Neural cell (in vitro differentiated cells): ENCODE measurements around the gene STXBP5. TPM values are rescaled to one million over a fixed set of nuclear protein-coding genes. Genes with fewer than 3 reads are reported as not detected.

Source experiments
- H2AFZ ChIP-seq: fragments of 200-600, 300-800 bp; sonication (generic), shearing (Covaris generic); 2 replicates; pipeline ENCODE4 v1.6.0; 2014; ENCODE audit warnings: low read depth, mild to moderate bottlenecking, antibody characterized with exemption, low read length, moderate library complexity
- H3F3A ChIP-seq: fragments of 200-600 bp; shearing (Covaris generic); 2 replicates; pipeline ENCODE4 v1.6.1; 2016; ENCODE audit warnings: mild to moderate bottlenecking, moderate library complexity, mixed read lengths, antibody characterized with exemption, low read length; ENCODE audit not compliant: insufficient read depth, poor library complexity, severe bottlenecking
- H3K27ac ChIP-seq: fragments of 200-600, 300-800 bp; sonication (generic), shearing (Covaris generic); 2 replicates; pipeline ENCODE4 v1.5.1; 2014; ENCODE audit warnings: mild to moderate bottlenecking, low read length, moderate library complexity
- H3K27me3 ChIP-seq: fragments of 300-800, 200-600 bp; sonication (generic), shearing (Covaris generic); 2 replicates; pipeline ENCODE4 v1.6.0; 2014; ENCODE audit warnings: mild to moderate bottlenecking, low read depth, low read length, moderate library complexity; ENCODE audit not compliant: insufficient read depth
- H3K36me3 ChIP-seq: fragments of 300-800, 200-600 bp; sonication (generic), shearing (Covaris generic); 2 replicates; pipeline ENCODE4 v1.5.1; 2014; ENCODE audit warnings: mild to moderate bottlenecking, antibody characterized with exemption, low read length, moderate library complexity; ENCODE audit not compliant: insufficient read depth
- H3K4me2 ChIP-seq: fragments of 300-800, 200-600 bp; sonication (generic), shearing (Covaris generic); 2 replicates; pipeline ENCODE4 v1.6.0; 2014; ENCODE audit warnings: mild to moderate bottlenecking, low read length
- H3K4me3 ChIP-seq: fragments of 300-800, 200-600 bp; sonication (generic), shearing (Covaris generic); 2 replicates; pipeline ENCODE4 v1.5.1; 2014; ENCODE audit warnings: mild to moderate bottlenecking, low read length, moderate library complexity
- H3K79me2 ChIP-seq: fragments of 200-600 bp; shearing (Covaris generic); replicated peaks from 2 replicates; pipeline ENCODE4 v1.6.0; 2014; ENCODE audit warnings: mild to moderate bottlenecking, low read length, moderate library complexity; ENCODE audit not compliant: insufficient read depth
- H3K9ac ChIP-seq: fragments of 300-800, 200-600 bp; sonication (generic), shearing (Covaris generic); 2 replicates; pipeline ENCODE4 v1.6.1; 2016; ENCODE audit warnings: mild to moderate bottlenecking, low read length, mixed read lengths
- H3K9me2 ChIP-seq: fragments of 200-600 bp; shearing (Covaris generic); 2 replicates; pipeline ENCODE4 v1.6.1; 2016; ENCODE audit warnings: mild to moderate bottlenecking, low read length, mixed read lengths; ENCODE audit not compliant: insufficient read depth
- H3K9me3 ChIP-seq: fragments of 200-600, 300-800 bp; sonication (generic), shearing (Covaris generic); 2 replicates; pipeline ENCODE4 v1.6.1; 2016; ENCODE audit warnings: mild to moderate bottlenecking, mixed run types, low read length, moderate library complexity, mixed read lengths
- H4K20me1 ChIP-seq: fragments of 200-600 bp; shearing (Covaris generic); 2 replicates; pipeline ENCODE4 v1.6.1; 2016; ENCODE audit warnings: mild to moderate bottlenecking, mixed run types; ENCODE audit not compliant: insufficient read depth
- CTCF ChIP-seq: fragments of 450-650 bp; IDR thresholded peaks from 2 replicates; pipeline ENCODE4 v1.5.1; 2014; ENCODE audit warnings: antibody characterized with exemption, mild to moderate bottlenecking, moderate library complexity; ENCODE audit not compliant: poor library complexity, severe bottlenecking
- EP300 ChIP-seq: fragments of 450-650 bp; conservative IDR thresholded peaks from 2 replicates; pipeline ENCODE4 v1.6.1; 2014; ENCODE audit warnings: antibody characterized with exemption, mild to moderate bottlenecking, moderate library complexity; ENCODE audit not compliant: poor library complexity, severe bottlenecking
- EZH2 ChIP-seq: fragments of 200-600, 300-800 bp; shearing (Covaris generic), sonication (generic); IDR thresholded peaks from 2 replicates; pipeline ENCODE4 v1.6.1; 2014; ENCODE audit warnings: antibody characterized with exemption, low read length, borderline replicate concordance, mild to moderate bottlenecking; ENCODE audit not compliant: insufficient read depth, poor library complexity, severe bottlenecking
- MXI1 ChIP-seq: fragments of 450-650 bp; conservative IDR thresholded peaks from 2 replicates; pipeline ENCODE4 v1.6.1; 2014; ENCODE audit warnings: antibody characterized with exemption, mild to moderate bottlenecking; ENCODE audit not compliant: poor library complexity, severe bottlenecking
- POLR2AphosphoS5 ChIP-seq: IDR thresholded peaks from 2 replicates; pipeline ENCODE4 v1.6.1; 2012
- RAD21 ChIP-seq: fragments of 450-650 bp; conservative IDR thresholded peaks from 2 replicates; pipeline ENCODE4 v1.6.1; 2014; ENCODE audit warnings: antibody characterized with exemption, mild to moderate bottlenecking, moderate library complexity
- SMC3 ChIP-seq: fragments of 450-650 bp; conservative IDR thresholded peaks from 2 replicates; pipeline ENCODE4 v1.6.1; 2014; ENCODE audit warnings: antibody characterized with exemption, mild to moderate bottlenecking, moderate library complexity; ENCODE audit not compliant: poor library complexity
- TAF1 ChIP-seq: IDR thresholded peaks from 2 replicates; pipeline ENCODE4 v1.6.1; 2012; ENCODE audit warnings: low read depth
- polyA plus RNA-seq: library from polyadenylated mRNA; depleted of rRNA; stranded (reverse); fragments of >200 nt; gene quantifications from 2 replicates; pipeline ENCODE4 v1.2.3, GENCODE V29; 2014
- TF ChIP-seq, protein P1 (sequence below): IDR thresholded peaks from 2 replicates; pipeline ENCODE4 v1.6.1; 2012; ENCODE audit warnings: borderline replicate concordance

The STXBP5 gene
- polyA plus RNA-seq, 1 donor from 2014 or later: 56.4 TPM

GRCh38 chr6:147384029-147384428 lies 179.8 kb downstream of the STXBP5 start:
- Histone ChIP-seq H4K20me1 (no peaks in the 10 kb centered on the region), H2AFZ (no peak overlapping the region), H3K9me3 (no peaks in the 10 kb centered on the region), H3K36me3 (no peaks in the 10 kb centered on the region), H3K4me2 (no peak overlapping the region), H3K79me2 (no peaks in the 10 kb centered on the region), H3K9ac (no peak overlapping the region), H3K4me3 (no peak overlapping the region), H3K27me3 (no peaks in the 10 kb centered on the region), H3K9me2 (no peaks in the 10 kb centered on the region), H3K27ac (no peak overlapping the region), H3F3A (no peaks in the 10 kb centered on the region)
- TF ChIP-seq EP300: no peak
- TF ChIP-seq, protein P1, sequence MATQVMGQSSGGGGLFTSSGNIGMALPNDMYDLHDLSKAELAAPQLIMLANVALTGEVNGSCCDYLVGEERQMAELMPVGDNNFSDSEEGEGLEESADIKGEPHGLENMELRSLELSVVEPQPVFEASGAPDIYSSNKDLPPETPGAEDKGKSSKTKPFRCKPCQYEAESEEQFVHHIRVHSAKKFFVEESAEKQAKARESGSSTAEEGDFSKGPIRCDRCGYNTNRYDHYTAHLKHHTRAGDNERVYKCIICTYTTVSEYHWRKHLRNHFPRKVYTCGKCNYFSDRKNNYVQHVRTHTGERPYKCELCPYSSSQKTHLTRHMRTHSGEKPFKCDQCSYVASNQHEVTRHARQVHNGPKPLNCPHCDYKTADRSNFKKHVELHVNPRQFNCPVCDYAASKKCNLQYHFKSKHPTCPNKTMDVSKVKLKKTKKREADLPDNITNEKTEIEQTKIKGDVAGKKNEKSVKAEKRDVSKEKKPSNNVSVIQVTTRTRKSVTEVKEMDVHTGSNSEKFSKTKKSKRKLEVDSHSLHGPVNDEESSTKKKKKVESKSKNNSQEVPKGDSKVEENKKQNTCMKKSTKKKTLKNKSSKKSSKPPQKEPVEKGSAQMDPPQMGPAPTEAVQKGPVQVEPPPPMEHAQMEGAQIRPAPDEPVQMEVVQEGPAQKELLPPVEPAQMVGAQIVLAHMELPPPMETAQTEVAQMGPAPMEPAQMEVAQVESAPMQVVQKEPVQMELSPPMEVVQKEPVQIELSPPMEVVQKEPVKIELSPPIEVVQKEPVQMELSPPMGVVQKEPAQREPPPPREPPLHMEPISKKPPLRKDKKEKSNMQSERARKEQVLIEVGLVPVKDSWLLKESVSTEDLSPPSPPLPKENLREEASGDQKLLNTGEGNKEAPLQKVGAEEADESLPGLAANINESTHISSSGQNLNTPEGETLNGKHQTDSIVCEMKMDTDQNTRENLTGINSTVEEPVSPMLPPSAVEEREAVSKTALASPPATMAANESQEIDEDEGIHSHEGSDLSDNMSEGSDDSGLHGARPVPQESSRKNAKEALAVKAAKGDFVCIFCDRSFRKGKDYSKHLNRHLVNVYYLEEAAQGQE: no peak
- TF ChIP-seq RAD21: no peak
- TF ChIP-seq SMC3: no peak
- no peak for TF ChIP-seq EZH2
- TF ChIP-seq MXI1: no peak
- no peak for TF ChIP-seq TAF1
- TF ChIP-seq POLR2AphosphoS5: no peak
- no peak for TF ChIP-seq CTCF

DNA sequence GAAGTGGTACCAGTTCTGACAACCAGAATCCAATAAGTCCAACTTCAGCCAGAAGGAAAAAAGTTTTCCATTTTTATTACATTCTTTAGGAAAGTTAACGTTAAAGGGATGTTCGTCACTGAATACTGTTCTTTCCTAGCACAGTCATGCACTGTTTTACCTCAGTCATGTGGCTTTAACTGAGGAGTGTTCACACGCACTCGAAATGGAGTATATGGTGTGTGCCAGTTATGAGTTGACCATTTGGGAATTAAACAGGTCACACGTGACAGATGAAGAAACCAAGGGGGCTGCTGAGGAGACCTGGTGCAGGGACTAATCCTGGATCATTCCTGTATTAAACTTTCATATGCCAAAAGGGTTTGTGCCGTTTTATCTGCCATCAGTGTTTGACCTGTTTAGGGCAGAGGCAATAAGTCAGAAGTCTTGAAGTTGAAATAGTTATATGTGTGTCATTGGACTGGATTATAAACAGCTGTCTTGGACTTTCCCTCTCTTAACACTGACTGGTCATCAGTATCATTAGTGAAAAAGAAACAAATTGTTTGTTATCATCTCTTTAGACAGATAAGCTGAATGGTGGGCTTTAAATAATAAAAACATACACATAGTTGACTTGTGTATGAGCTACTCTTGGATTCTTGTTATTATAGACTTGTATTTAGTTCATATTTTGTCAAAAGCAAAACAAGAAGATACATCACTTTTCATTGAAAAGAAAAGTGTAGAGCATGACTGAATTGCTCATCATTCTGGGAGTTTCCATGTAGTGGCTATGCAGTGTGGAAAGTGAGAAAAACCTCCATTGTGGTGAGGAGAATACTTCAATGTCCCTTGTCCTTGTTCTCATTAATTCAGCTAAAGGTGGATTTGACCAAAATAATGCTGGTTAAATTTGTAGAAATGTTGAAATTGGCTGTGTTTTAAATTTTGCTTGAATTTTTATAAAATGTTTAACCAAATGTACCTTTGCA lies 180.8 kb downstream of the STXBP5 start:
- Histone ChIP-seq H3K4me3 (no peak overlapping the region), H3K27me3 (no peaks in the 10 kb centered on the region)

More for the DNA sequence above, 180.8 kb downstream of the STXBP5 start:
- Histone ChIP-seq H2AFZ (no peak overlapping the region), H3K9me3 (no peaks in the 10 kb centered on the region), H3K9ac (no peak overlapping the region), H3K9me2 (no peaks in the 10 kb centered on the region), H3K4me2 (no peak overlapping the region), H3K36me3 (no peaks in the 10 kb centered on the region), H3F3A (no peaks in the 10 kb centered on the region), H3K79me2 (no peaks in the 10 kb centered on the region), H4K20me1 (no peaks in the 10 kb centered on the region), H3K27ac (no peak overlapping the region)
- TF ChIP-seq POLR2AphosphoS5 (no peak), EZH2 (no peak), TAF1 (no peak)
